Urinary bladder (tissue), 4 donors: ENCODE results near the gene TRIM47. TPM values are rescaled to one million over a fixed set of nuclear protein-coding genes. Genes with fewer than 3 reads are reported as not detected.

Experiments used
- DNase-seq: peaks from one replicate; pipeline ENCODE4 v3.0.0-alpha.2; 2015; ENCODE audit errors: extremely low spot score
- H3K27ac ChIP-seq: one replicate; pipeline ENCODE4 v1.5.1; 2013; ENCODE audit warnings: low read depth, mild to moderate bottlenecking, moderate library complexity
- H3K36me3 ChIP-seq: one replicate; pipeline ENCODE4 v1.6.1; 2013; ENCODE audit warnings: mild to moderate bottlenecking, moderate library complexity; ENCODE audit not compliant: insufficient read depth
- H3K4me1 ChIP-seq: one replicate; pipeline ENCODE4 v1.6.1; 2013; ENCODE audit warnings: mild to moderate bottlenecking, moderate library complexity; ENCODE audit not compliant: insufficient read depth
- H3K4me3 ChIP-seq: one replicate; pipeline ENCODE4 v1.5.1; 2013; ENCODE audit warnings: low read depth, low read length
- WGBS: extraction: QIAGEN DNeasy Blood & Tissue Kit; methylation state at CpG from one replicate; pipeline ENCODE4 v1.1.7; 2013; 5-methylcytosine and 5-hydroxymethylcytosine counted together
- polyA plus RNA-seq: library from polyadenylated mRNA; stranded (reverse); fragments of 200-250 nt; gene quantifications from one replicate; pipeline ENCODE4 v1.2.3, GENCODE V29; 2013
- total RNA-seq: library from RNA; depleted of rRNA; stranded (reverse); fragments of >200 nt; gene quantifications from one replicate; pipeline ENCODE4 v1.2.3, GENCODE V29; 2014
- donor health status: healthy with polysubstance abuse.
- donor health status: healthy.

The TRIM47 gene
- total and polyA plus RNA-seq, 2 donors: 28.9 to 55.8 TPM

GRCh38 chr17:75915268-75915667 is 36.9 kb upstream of the TRIM47 start:
- H3K4me1 ChIP-seq: no peaks in the 10 kb centered on the region
- no peak overlapping the region for H3K4me3 ChIP-seq
- H3K27ac ChIP-seq: no peak overlapping the region
- no peak for DNase-seq
- WGBS: 84% methylated on average over 8 of the region's 8 CpGs
- H3K36me3 ChIP-seq: no peaks in the 10 kb centered on the region

GRCh38 chr17:75914643-75915267 is 36.4 kb upstream of the TRIM47 start:
- no peaks in the 10 kb centered on the region for H3K4me1 ChIP-seq
- WGBS: 93% methylated on average over 34 of the region's 34 CpGs
- no peak overlapping the region for H3K4me3 ChIP-seq
- no peak for DNase-seq
- H3K36me3 ChIP-seq: no peaks in the 10 kb centered on the region
- H3K27ac ChIP-seq: no peak overlapping the region

- no peaks in the 10 kb centered on the region for H3K4me1 ChIP-seq
- H3K36me3 ChIP-seq: no peaks in the 10 kb centered on the region
- no peak overlapping the region for H3K27ac ChIP-seq
- no peak for DNase-seq
- no peak overlapping the region for H3K4me3 ChIP-seq
- 94% methylated on average over 32 of the region's 32 CpGs for WGBS
Observed at GRCh38 chr17:75913537-75914210, 35.3 kb upstream of the TRIM47 start.

GRCh38 chr17:75910699-75911098 is 32.3 kb upstream of the TRIM47 start:
- DNase-seq: no peak
- Histone ChIP-seq H3K4me1 (no peaks in the 10 kb centered on the region), H3K36me3 (no peaks in the 10 kb centered on the region), H3K4me3 (no peak overlapping the region), H3K27ac (no peak overlapping the region)
- WGBS: 74% methylated on average over 6 of the region's 6 CpGs

- Histone ChIP-seq H3K36me3 (no peaks in the 10 kb centered on the region), H3K4me3 (no peak overlapping the region), H3K27ac (no peak overlapping the region), H3K4me1 (no peaks in the 10 kb centered on the region)
- no peak for DNase-seq
- WGBS: 79% methylated on average over 11 of the region's 11 CpGs
Observed at GRCh38 chr17:75909812-75910274, 31.5 kb upstream of the TRIM47 start.

GRCh38 chr17:75909051-75909811 is 30.9 kb upstream of the TRIM47 start:
- Histone ChIP-seq H3K27ac (no peak overlapping the region), H3K36me3 (no peaks in the 10 kb centered on the region), H3K4me1 (no peaks in the 10 kb centered on the region), H3K4me3 (no peak overlapping the region)
- WGBS: 84% methylated on average over 14 of the region's 14 CpGs
- no peak for DNase-seq

GRCh38 chr17:75908201-75908600 is 29.8 kb upstream of the TRIM47 start:
- H3K27ac ChIP-seq: no peak overlapping the region
- WGBS: 64% methylated on average over 6 of the region's 6 CpGs
- no peak for DNase-seq

GRCh38 chr17:75906143-75906884 is 27.9 kb upstream of the TRIM47 start:
- DNase-seq: no peak
- no peak overlapping the region for H3K27ac ChIP-seq
- WGBS: 82% methylated on average over 10 of the region's 10 CpGs

More at GRCh38 chr17:75908201-75908600, 29.8 kb upstream of the TRIM47 start:
- Histone ChIP-seq H3K36me3 (no peaks in the 10 kb centered on the region), H3K4me1 (no peaks in the 10 kb centered on the region), H3K4me3 (no peak overlapping the region)

GRCh38 chr17:75904749-75905521 is 26.6 kb upstream of the TRIM47 start, which contains the start of gene MRPL38:
MRPL38 (minus strand) TSS chr17:75904884; CDS start chr17:75904875, 9 bp downstream.
- H3K27ac ChIP-seq: peak within 1 kb of the TSS; percentile 78
- no peaks in the 10 kb centered on the region for H3K36me3 ChIP-seq
- H3K4me3 ChIP-seq: peak within 1 kb of the TSS; percentile 79
- WGBS: 1% methylated on average over 69 of the region's 69 CpGs
- no peaks in the 10 kb centered on the region for H3K4me1 ChIP-seq
- DNase-seq: peak; percentile 70

More at GRCh38 chr17:75906143-75906884, 27.9 kb upstream of the TRIM47 start:
- Histone ChIP-seq H3K4me1 (no peaks in the 10 kb centered on the region), H3K36me3 (no peaks in the 10 kb centered on the region), H3K4me3 (no peak overlapping the region)

- DNase-seq: no peak
- H3K27ac ChIP-seq: no peak overlapping the region
- no peaks in the 10 kb centered on the region for H3K4me1 ChIP-seq
- WGBS: 92% methylated on average over 6 of the region's 6 CpGs
- H3K36me3 ChIP-seq: no peaks in the 10 kb centered on the region
- no peak overlapping the region for H3K4me3 ChIP-seq
Observed at GRCh38 chr17:75902406-75902805, 24.0 kb upstream of the TRIM47 start.

GRCh38 chr17:75901727-75902126 is 23.3 kb upstream of the TRIM47 start:
- no peaks in the 10 kb centered on the region for H3K36me3 ChIP-seq
- WGBS: 92% methylated on average over 18 of the region's 18 CpGs
- DNase-seq: no peak
- H3K27ac ChIP-seq: no peak overlapping the region
- H3K4me3 ChIP-seq: no peak overlapping the region
- no peaks in the 10 kb centered on the region for H3K4me1 ChIP-seq

- H3K4me1 ChIP-seq: no peaks in the 10 kb centered on the region
- DNase-seq: no peak
- H3K27ac ChIP-seq: no peak overlapping the region
- no peaks in the 10 kb centered on the region for H3K36me3 ChIP-seq
- WGBS: 90% methylated on average over 13 of the region's 13 CpGs
- no peak overlapping the region for H3K4me3 ChIP-seq
Observed at GRCh38 chr17:75900691-75901533, 22.5 kb upstream of the TRIM47 start.
